Stimulated activated effector memory CD8-positive, alpha-beta T cell treated with anti-CD3 and anti-CD28 coated beads, Interleukin-12 subunit alpha, Interleukin-12 subunit beta, amount 100 ng/mL, for 72 hours (primary cell): ENCODE measurements around the gene AP3B2.
A peak's percentile ranks its signal among the peaks of the same experiment; 100 is the strongest.
"Not testable (repeated sequence)": the region's sequence is repeated elsewhere in the genome, so short reads cannot be mapped to it uniquely, and the experiment has no call there.

Experiments used
- ATAC-seq: fragments of 150-1000 bp; cut with Tn5 transposase; 2 replicates; pipeline ENCODE4 v1.10.0; 2021
- DNase-seq, 2 donors: peaks; one replicate each; pipeline ENCODE4 v3.0.0; 2021 to 2022; ENCODE audit warnings: low spot score in 2 of 2
- H3K27ac Mint-ChIP-seq: one replicate; pipeline ENCODE4 v1.8.0; 2022; ENCODE audit warnings: mild to moderate bottlenecking, mixed read lengths
- H3K36me3 Mint-ChIP-seq: one replicate; pipeline ENCODE4 v1.8.0; 2022; ENCODE audit warnings: mild to moderate bottlenecking, mixed read lengths
- H3K4me1 Mint-ChIP-seq: one replicate; pipeline ENCODE4 v1.8.0; 2022; ENCODE audit warnings: mixed read lengths
- H3K4me3 Mint-ChIP-seq: one replicate; pipeline ENCODE4 v1.8.0; 2022; ENCODE audit warnings: mild to moderate bottlenecking, mixed read lengths
- H3K9me3 Mint-ChIP-seq: one replicate; pipeline ENCODE4 v1.8.0; 2022; ENCODE audit warnings: mixed read lengths

Gene AP3B2

GRCh38 chr15:82647045-82647834 lies 62.4 kb downstream of the AP3B2 start, which contains the start of gene CPEB1:
CPEB1 (minus strand) TSS chr15:82647363; CDS start chr15:82628459, 18,904 bp downstream.
- Mint-ChIP-seq H3K4me3 (peak within 1 kb of the TSS; percentile 45), H3K9me3 (no peaks in the 10 kb centered on the region), H3K4me1 (no peaks in the 10 kb centered on the region), H3K27ac (no peak within 1 kb of the TSS), H3K36me3 (no peaks in the 10 kb centered on the region)
- ATAC-seq (peak; percentile 68), DNase-seq (no peak)

DNA sequence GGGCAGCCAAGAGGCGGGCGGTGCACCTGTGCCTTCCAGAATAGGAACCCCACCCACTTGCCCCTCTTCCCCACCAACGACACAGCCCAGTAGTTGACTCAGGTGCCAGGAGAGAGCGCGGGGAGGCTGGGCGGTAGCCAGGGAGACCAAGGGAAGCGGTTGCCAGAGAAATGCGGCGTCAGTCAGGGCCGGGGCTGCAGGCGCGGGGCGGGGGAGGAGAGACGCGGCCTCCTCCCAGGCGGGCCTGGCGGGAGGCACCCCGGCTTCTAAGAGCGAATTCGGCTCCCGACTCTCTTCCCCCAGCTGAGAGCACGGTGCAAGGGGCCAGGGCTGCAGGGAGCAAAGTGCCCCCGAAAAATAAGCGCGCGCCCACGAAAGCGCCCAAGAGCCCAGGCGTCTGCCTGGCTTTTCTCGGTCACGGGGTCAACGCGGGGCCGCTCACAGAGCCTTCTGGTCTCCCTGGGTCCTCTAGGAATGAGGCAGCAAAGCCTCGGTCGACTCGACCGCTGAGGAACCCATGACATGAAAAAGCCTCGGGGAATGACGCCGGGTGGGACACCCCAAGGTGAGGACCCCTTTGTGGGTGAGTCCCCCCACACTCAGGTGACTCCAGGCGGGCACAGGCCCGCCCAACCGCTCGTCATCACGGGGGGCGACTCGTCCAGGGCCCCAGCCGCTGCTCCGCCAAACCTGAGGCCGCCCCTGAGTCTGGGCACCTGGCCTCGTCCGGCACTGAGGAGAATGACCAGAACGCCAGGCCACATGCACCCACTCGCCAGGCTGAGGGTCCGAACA lies 63.2 kb downstream of the AP3B2 start:
- no peak overlapping the region for H3K27ac Mint-ChIP-seq
- no peak for ATAC-seq
- no peak for DNase-seq
- H3K36me3 Mint-ChIP-seq, result no peaks in the 10 kb centered on the region
- H3K4me1 Mint-ChIP-seq, result no peaks in the 10 kb centered on the region
- H3K9me3 Mint-ChIP-seq, result no peaks in the 10 kb centered on the region
- peak overlapping the region; percentile 34 for H3K4me3 Mint-ChIP-seq

DNA sequence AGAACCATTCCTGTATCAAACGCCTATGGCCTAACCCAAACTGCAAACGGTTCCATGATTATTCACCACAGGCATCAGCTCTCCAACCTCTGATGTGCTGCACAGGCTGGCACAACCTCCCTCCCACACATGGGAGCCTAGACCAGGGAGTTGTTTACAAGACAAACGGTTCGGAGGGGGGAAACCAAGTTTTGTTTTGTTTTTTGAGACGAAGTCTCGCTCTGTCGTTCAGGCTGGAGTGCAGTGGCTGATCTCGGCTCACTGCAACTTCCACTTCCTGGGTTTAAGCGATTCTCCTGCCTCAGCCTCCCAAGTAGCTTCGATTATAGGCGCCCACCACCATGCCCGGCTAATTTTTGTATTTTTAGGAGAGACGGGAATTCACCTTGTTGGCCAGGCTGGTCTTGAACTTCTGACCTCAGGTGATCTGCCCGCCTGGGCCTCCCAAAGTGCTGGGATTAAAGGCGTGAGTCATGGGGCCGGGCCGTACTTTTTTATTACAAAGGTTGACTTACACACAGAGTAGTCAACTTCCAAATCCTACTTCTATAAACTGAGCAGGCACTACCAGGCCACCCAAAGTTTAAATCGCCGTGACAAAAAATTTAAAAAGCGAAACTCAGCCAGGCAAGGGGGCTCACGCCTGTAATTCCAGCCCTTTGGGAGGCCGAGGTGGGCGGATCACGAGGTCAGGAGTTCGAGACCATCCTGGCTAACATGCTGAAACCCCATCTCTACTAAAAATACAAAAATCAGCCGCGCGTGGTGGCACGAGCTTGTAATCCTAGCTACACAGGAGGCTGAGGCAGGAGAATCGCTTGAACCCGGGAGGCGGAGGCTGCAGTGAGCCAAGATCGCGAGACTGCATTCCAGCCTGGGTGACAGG lies 64.5 kb downstream of the AP3B2 start:
- not testable (repeated sequence) for H3K27ac Mint-ChIP-seq, ATAC-seq, H3K9me3 Mint-ChIP-seq, H3K4me1 Mint-ChIP-seq, H3K36me3 Mint-ChIP-seq, DNase-seq, H3K4me3 Mint-ChIP-seq

GRCh38 chr15:82643992-82644391 lies 65.7 kb downstream of the AP3B2 start:
- ATAC-seq (no peak), DNase-seq (no peak)
- H3K4me1 Mint-ChIP-seq, result no peaks in the 10 kb centered on the region
- no peak overlapping the region for H3K4me3 Mint-ChIP-seq
- no peaks in the 10 kb centered on the region for H3K36me3 Mint-ChIP-seq
- H3K27ac Mint-ChIP-seq, result no peak overlapping the region
- H3K9me3 Mint-ChIP-seq, result no peaks in the 10 kb centered on the region

- H3K4me3 Mint-ChIP-seq, result no peak overlapping the region
- DNase-seq (no peak), ATAC-seq (no peak)
- H3K27ac Mint-ChIP-seq, result no peak overlapping the region
- no peaks in the 10 kb centered on the region for H3K36me3 Mint-ChIP-seq
- no peaks in the 10 kb centered on the region for H3K4me1 Mint-ChIP-seq
- no peaks in the 10 kb centered on the region for H3K9me3 Mint-ChIP-seq
Observed at GRCh38 chr15:82642656-82643055, 67.0 kb downstream of the AP3B2 start.

- Mint-ChIP-seq H3K36me3 (no peaks in the 10 kb centered on the region), H3K27ac (no peak overlapping the region), H3K4me3 (no peak overlapping the region), H3K9me3 (no peaks in the 10 kb centered on the region), H3K4me1 (no peaks in the 10 kb centered on the region)
- no peak for DNase-seq
- ATAC-seq, result no peak
Observed at GRCh38 chr15:82641129-82641798, 68.4 kb downstream of the AP3B2 start.

GRCh38 chr15:82640672-82641071 lies 69.0 kb downstream of the AP3B2 start:
- Mint-ChIP-seq H3K36me3 (no peaks in the 10 kb centered on the region), H3K9me3 (no peaks in the 10 kb centered on the region), H3K4me3 (no peak overlapping the region), H3K4me1 (no peaks in the 10 kb centered on the region), H3K27ac (no peak overlapping the region)
- no peak for ATAC-seq
- no peak for DNase-seq

GRCh38 chr15:82635798-82636197 lies 73.9 kb downstream of the AP3B2 start:
- Mint-ChIP-seq H3K36me3 (no peaks in the 10 kb centered on the region), H3K27ac (no peak overlapping the region), H3K9me3 (no peaks in the 10 kb centered on the region), H3K4me1 (no peaks in the 10 kb centered on the region), H3K4me3 (no peak overlapping the region)
- DNase-seq, result no peak
- no peak for ATAC-seq

DNA sequence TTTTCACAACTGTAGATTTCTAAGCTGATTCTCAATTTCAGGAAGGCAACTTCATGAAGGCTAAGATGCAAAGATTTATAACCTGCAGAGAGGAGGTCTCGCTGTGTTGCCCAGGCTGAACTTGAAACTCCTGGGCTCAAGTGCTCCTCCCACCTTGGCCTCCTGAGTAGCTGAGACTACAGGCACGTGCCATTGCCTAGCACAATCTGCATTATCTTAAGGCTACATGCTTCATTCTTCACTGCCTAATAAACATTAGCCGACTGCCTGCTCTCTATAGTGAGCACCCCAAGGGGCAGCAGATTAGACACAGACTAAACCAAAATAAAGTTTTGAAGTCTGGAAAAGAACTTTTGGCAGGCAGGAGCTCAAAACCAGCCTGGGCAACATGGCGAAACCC lies 79.6 kb downstream of the AP3B2 start:
- H3K9me3 Mint-ChIP-seq, result no peaks in the 10 kb centered on the region
- H3K4me3 Mint-ChIP-seq, result no peak overlapping the region
- H3K27ac Mint-ChIP-seq, result no peak overlapping the region

GRCh38 chr15:82625136-82625535 lies 84.5 kb downstream of the AP3B2 start:
- H3K36me3 Mint-ChIP-seq, result no peaks in the 10 kb centered on the region
- H3K4me3 Mint-ChIP-seq, result no peak overlapping the region
- ATAC-seq (no peak), DNase-seq (no peak)
- no peaks in the 10 kb centered on the region for H3K4me1 Mint-ChIP-seq
- H3K27ac Mint-ChIP-seq, result no peak overlapping the region
- no peaks in the 10 kb centered on the region for H3K9me3 Mint-ChIP-seq

More for the DNA sequence above, 79.6 kb downstream of the AP3B2 start:
- DNase-seq (no peak), ATAC-seq (no peak)
- Mint-ChIP-seq H3K36me3 (no peaks in the 10 kb centered on the region), H3K4me1 (no peaks in the 10 kb centered on the region)

GRCh38 chr15:82624438-82624837 lies 85.2 kb downstream of the AP3B2 start:
- H3K36me3 Mint-ChIP-seq, result no peaks in the 10 kb centered on the region
- no peak for DNase-seq
- H3K9me3 Mint-ChIP-seq, result no peaks in the 10 kb centered on the region
- no peak overlapping the region for H3K27ac Mint-ChIP-seq
- H3K4me3 Mint-ChIP-seq, result no peak overlapping the region
- no peak for ATAC-seq
- no peaks in the 10 kb centered on the region for H3K4me1 Mint-ChIP-seq

DNA sequence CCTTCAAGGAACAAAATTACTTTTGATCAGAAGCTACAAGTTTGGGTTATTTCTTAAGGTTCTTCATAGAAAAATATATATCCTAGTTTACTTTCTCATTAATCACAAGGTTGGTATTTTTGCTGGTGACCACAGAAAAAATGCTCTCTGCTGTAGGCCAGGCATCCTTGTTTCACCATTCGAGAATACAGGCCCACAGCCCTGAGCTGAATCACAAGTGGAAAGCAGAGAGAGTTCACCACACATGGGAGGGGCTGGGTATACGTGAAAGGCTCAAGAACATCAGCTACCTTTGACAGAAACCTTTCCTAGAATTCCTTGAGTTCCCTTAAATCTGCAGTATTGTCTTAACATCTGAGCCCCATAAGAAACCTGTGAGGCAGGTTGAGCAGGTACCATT lies 85.7 kb downstream of the AP3B2 start:
- H3K4me3 Mint-ChIP-seq, result no peak overlapping the region
- no peaks in the 10 kb centered on the region for H3K9me3 Mint-ChIP-seq
- no peak for DNase-seq
- H3K36me3 Mint-ChIP-seq, result no peaks in the 10 kb centered on the region
- ATAC-seq, result no peak
- no peaks in the 10 kb centered on the region for H3K4me1 Mint-ChIP-seq
- H3K27ac Mint-ChIP-seq, result no peak overlapping the region

GRCh38 chr15:82621970-82622369 lies 87.7 kb downstream of the AP3B2 start:
- Mint-ChIP-seq H3K9me3 (no peaks in the 10 kb centered on the region), H3K27ac (no peak overlapping the region), H3K4me3 (no peak overlapping the region), H3K4me1 (no peaks in the 10 kb centered on the region), H3K36me3 (no peaks in the 10 kb centered on the region)
- ATAC-seq (no peak), DNase-seq (no peak)

DNA sequence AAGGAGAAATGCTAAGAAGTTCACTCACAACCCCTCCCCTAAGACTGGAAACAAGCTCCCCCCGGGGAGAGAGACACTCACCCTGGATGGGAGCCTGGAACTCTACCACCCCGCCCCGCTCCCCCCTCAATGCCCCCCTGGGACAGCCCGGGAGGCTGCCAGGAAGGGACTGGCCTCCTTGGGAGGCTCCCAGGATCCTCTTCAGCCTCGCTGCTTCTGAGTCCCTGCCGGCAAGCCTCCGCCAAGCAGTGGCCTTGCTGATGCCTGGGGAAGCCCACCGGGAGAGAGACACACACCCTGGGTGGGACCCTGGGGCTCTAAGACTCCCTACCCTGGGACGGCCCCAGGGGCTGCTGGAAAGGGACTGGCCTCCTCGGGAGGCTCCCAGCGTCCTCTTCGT lies 95.9 kb downstream of the AP3B2 start:
- Mint-ChIP-seq H3K27ac (no peak overlapping the region), H3K36me3 (no peaks in the 10 kb centered on the region), H3K4me3 (no peak overlapping the region), H3K4me1 (no peaks in the 10 kb centered on the region), H3K9me3 (no peaks in the 10 kb centered on the region)
- DNase-seq, result no peak
- no peak for ATAC-seq

GRCh38 chr15:82611348-82611747 lies 98.3 kb downstream of the AP3B2 start:
- Mint-ChIP-seq H3K27ac (no peak overlapping the region), H3K36me3 (no peaks in the 10 kb centered on the region), H3K9me3 (no peaks in the 10 kb centered on the region), H3K4me3 (no peak overlapping the region), H3K4me1 (no peaks in the 10 kb centered on the region)
- ATAC-seq, result no peak
- DNase-seq, result no peak
